ENCODE data around the gene DHX9. TPM values are rescaled to one million over a fixed set of nuclear protein-coding genes. Genes with fewer than 3 reads are reported as not detected.

DHX9 gene
- total and polyA plus RNA-seq, 10 of the 15 experiments (the other 5 are each of a cell fraction or from before 2014, with no cell fraction given): 90.7 to 234 (median 217) TPM

DNA sequence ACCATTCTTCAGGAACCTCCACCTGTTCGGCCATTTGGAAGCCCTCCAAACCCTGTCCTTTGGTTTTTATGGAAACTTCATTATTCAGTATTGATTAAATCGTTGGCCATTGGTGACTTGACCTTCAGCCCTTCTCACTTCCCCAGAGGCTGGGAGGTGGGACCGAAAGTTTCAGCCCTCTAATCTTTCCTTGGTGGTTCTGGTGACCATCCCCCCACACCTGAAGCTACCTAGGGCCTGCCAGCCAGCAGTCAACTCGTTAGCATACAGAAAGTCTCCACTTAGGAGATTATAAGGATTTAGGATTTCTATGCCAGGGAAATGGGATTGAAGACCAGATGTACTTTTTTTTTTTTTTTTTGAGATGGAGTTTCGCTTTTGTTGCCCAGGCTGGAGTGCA, 6.7 kb downstream of the DHX9 start (continued):
- TF ChIP-seq HSF1 (IDR thresholded peaks at IDR 0.05; ENCODE audit: low read depth, low read length): no peak
- TF ChIP-seq, protein P1, sequence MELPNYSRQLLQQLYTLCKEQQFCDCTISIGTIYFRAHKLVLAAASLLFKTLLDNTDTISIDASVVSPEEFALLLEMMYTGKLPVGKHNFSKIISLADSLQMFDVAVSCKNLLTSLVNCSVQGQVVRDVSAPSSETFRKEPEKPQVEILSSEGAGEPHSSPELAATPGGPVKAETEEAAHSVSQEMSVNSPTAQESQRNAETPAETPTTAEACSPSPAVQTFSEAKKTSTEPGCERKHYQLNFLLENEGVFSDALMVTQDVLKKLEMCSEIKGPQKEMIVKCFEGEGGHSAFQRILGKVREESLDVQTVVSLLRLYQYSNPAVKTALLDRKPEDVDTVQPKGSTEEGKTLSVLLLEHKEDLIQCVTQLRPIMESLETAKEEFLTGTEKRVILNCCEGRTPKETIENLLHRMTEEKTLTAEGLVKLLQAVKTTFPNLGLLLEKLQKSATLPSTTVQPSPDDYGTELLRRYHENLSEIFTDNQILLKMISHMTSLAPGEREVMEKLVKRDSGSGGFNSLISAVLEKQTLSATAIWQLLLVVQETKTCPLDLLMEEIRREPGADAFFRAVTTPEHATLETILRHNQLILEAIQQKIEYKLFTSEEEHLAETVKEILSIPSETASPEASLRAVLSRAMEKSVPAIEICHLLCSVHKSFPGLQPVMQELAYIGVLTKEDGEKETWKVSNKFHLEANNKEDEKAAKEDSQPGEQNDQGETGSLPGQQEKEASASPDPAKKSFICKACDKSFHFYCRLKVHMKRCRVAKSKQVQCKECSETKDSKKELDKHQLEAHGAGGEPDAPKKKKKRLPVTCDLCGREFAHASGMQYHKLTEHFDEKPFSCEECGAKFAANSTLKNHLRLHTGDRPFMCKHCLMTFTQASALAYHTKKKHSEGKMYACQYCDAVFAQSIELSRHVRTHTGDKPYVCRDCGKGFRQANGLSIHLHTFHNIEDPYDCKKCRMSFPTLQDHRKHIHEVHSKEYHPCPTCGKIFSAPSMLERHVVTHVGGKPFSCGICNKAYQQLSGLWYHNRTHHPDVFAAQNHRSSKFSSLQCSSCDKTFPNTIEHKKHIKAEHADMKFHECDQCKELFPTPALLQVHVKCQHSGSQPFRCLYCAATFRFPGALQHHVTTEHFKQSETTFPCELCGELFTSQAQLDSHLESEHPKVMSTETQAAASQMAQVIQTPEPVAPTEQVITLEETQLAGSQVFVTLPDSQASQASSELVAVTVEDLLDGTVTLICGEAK (IDR thresholded peaks at IDR 0.05; ENCODE audit: borderline replicate concordance): no peak
- no peak for TF ChIP-seq JUND (IDR thresholded peaks at IDR 0.05; ENCODE audit: low read depth, low read length)
- no peak for TF ChIP-seq MEF2A (IDR thresholded peaks at IDR 0.05; ENCODE audit: insufficient read depth, low read depth, low read length)
- no peak for TF ChIP-seq ZZZ3 (IDR thresholded peaks at IDR 0.05; ENCODE audit: control insufficient read depth, insufficient read length, low read depth)

- Histone ChIP-seq H2AFZ (ENCODE audit: control insufficient read depth, low read depth, low read length) (no peak overlapping the region), H4K20me1 (ENCODE audit: control insufficient read depth, insufficient read depth) (peaks cover 20% of the 10 kb centered on the region), H3K27ac (ENCODE audit: control insufficient read depth, insufficient read depth) (no peak overlapping the region), H3K27me3 (replicated peaks in 1 of 2; ENCODE audit: control insufficient read depth in 2 of 2, insufficient read depth in 2 of 2, low read length in 1 of 2) (no peaks in the 10 kb centered on the region), H3K4me2 (ENCODE audit: control insufficient read depth, insufficient read depth) (no peak overlapping the region; the same call in 1 of the 2 replicates), H3K36me3 (ENCODE audit: control insufficient read depth in 2 of 2, insufficient read depth in 2 of 2, low read length in 1 of 2) (peaks cover 12 to 45% of the 10 kb centered on the region in 2 experiments), H3K79me2 (ENCODE audit: control insufficient read depth, insufficient read depth, low read length) (peaks cover 89% of the 10 kb centered on the region), H3K4me1 (ENCODE audit: control insufficient read depth, insufficient read depth, low read length) (peaks cover 15% of the 10 kb centered on the region), H3K9ac (ENCODE audit: control insufficient read depth, insufficient read depth, low read length) (no peak overlapping the region), H3K4me3 (no peak overlapping the region), H3K9me3 (replicated peaks; ENCODE audit: control insufficient read depth, insufficient read depth, low read length) (no peaks in the 10 kb centered on the region)
- ChIA-PET SMC1A (ENCODE audit: uncharacterized antibody, unreplicated experiment) (interaction anchor here (0.6 to 1.7 kb wide), 5 partner anchors 10 to 185 kb away, joined by 3 to 6 read pairs (median 3); no protein-coding TSS in a partner anchor), POLR2A (interaction anchor here (0.7 to 0.9 kb wide), 2 partner anchors 9 to 35 kb away, joined by 3 read pairs; no protein-coding TSS in a partner anchor), RAD21 (ENCODE audit: unreplicated experiment) (no interaction called here), CTCF (interaction anchor here (1.2 to 1.6 kb wide), 3 partner anchors 56 to 65 kb away, joined by 3 to 5 read pairs (median 4); no protein-coding TSS in a partner anchor)
- intact Hi-C loops (cut with micrococcal nuclease; ENCODE audit: unreplicated experiment): loop anchor here (5.0 kb wide), 1 partner anchor 40 kb away; no protein-coding TSS in a partner anchor
- TF ChIP-seq CUX1 (IDR thresholded peaks at IDR 0.05; ENCODE audit: insufficient replicate concordance, low read depth, low read length): no peak
- in situ Hi-C loops (cut with MboI): no loop called here
- FAIRE-seq (no peak), DNase-seq (ENCODE audit: low read depth, low spot score) (no peak), ATAC-seq (no peak)
- BruUV-seq (replicated peaks): no TSS peak
These were observed 8.0 kb downstream of the DHX9 start for GRCh38 chr1:182847105-182847504.
